Activated naive CD4-positive, alpha-beta T cell treated with anti-CD3 and anti-CD28 coated beads, Interleukin-2, amount 50 U/mL, for 24 hours (primary cell): Measurements from ENCODE around the gene HAAO.
A peak's percentile ranks its signal among the peaks of the same experiment; 100 is the strongest.
"Not testable (repeated sequence)": the region's sequence is repeated elsewhere in the genome, so short reads cannot be mapped to it uniquely, and the experiment has no call there.

Source experiments
- H3K27ac Mint-ChIP-seq: one replicate; pipeline ENCODE4 v1.8.0; 2021; ENCODE audit warnings: mild to moderate bottlenecking, mixed read lengths
- H3K27me3 Mint-ChIP-seq: one replicate; pipeline ENCODE4 v1.8.0; 2021; ENCODE audit warnings: mixed read lengths
- H3K36me3 Mint-ChIP-seq: one replicate; pipeline ENCODE4 v1.8.0; 2021; ENCODE audit warnings: mixed read lengths
- H3K4me1 Mint-ChIP-seq: one replicate; pipeline ENCODE4 v1.8.0; 2021; ENCODE audit warnings: mixed read lengths
- H3K4me3 Mint-ChIP-seq: one replicate; pipeline ENCODE4 v1.8.0; 2021; ENCODE audit warnings: mild to moderate bottlenecking, mixed read lengths
- H3K9me3 Mint-ChIP-seq: one replicate; pipeline ENCODE4 v1.8.0; 2021; ENCODE audit warnings: mixed read lengths

The HAAO gene

DNA sequence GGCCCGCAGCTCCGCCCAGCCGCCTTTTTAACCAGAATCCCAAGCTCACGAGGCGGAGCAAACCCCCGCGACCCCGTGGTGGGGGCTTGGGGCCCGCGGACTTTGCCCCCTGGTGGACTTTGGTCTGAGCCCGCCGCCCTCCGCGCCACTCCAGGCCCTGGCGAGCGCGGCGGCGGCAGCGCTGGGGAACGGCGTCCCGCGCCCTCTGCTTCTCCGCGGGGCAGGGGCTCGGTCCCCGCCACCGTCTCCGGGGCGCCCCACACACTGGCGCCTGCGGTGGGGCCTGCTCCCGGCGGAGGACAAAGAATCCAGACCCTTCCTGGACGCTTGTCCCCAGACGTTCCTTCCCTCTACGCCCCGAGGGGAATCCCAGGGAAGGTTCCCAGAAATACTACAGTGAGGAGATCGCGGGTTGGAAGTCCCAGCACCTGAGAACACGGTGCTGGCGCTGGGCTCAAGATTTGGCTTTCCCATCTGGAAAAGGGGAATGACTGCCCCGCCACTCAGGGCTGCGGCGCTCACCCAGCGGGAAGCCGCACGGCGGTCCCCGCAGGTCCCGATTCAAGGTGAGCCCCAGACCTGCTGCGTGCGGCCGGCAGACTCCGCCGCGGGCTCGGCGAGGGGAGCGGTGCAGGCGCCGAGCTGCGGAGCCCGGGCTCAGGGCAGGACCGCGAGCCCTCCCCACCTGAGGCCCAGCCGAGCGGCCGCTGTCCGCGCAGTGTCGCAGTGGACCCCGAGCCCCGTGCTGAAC, at the start of gene HAAO:
HAAO (minus strand) TSS at position 1 of the 751 bp plus-strand sequence. CDS start 47 bp downstream, outside the sequence.
- Mint-ChIP-seq H3K4me1 (peaks cover 31% of the 10 kb centered on the region), H3K27me3 (peaks cover 24% of the 10 kb centered on the region), H3K9me3 (no peaks in the 10 kb centered on the region), H3K4me3 (peak within 1 kb of the TSS; percentile 86), H3K27ac (peak within 1 kb of the TSS; percentile 84), H3K36me3 (peaks cover 2% of the 10 kb centered on the region)

DNA sequence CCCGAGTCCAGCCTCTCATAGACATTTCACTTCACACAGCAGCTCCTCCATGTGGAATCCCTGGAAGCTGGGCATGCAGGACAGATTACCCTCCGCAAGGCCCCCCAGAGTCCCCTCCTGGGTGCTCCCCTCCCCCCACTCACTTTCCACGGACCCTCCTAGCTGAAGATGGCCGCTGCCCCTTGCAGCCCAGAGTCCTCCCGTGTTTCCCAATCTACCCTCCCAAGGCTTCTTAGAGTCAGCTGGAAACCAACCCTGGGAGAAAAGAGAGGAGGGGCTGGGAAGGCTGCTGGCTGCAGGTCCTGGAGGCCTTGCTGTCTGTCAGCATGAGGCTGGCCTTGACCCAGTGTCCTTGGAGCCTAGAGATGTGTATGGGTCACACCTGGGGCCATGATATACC, 49.0 kb upstream of the HAAO start:
- no peak overlapping the region for H3K4me3 Mint-ChIP-seq
- no peaks in the 10 kb centered on the region for H3K4me1 Mint-ChIP-seq
- H3K27ac Mint-ChIP-seq = no peak overlapping the region
- no peaks in the 10 kb centered on the region for H3K9me3 Mint-ChIP-seq
- H3K27me3 Mint-ChIP-seq = no peaks in the 10 kb centered on the region
- H3K36me3 Mint-ChIP-seq = peaks cover 2% of the 10 kb centered on the region

DNA sequence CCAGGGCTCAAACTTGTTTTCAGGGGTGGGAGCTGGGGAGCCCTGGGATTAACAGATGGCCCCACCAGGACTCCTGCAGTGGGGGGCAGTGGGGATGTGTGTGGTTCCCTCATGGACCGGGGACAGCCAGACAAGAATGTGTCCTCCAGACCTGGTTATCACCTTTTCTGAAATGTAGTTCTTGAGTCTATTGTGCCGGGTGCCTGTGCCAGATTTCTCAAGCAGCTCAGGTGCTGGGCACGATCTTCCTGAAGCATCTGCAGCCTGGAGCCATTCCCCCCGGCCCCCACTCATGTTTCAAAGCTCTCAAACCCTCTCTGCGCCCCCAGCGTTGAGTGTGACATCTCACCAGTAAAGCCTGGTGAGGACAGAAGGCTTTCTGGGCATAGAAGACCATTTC, 48.4 kb upstream of the HAAO start:
- Mint-ChIP-seq H3K4me1 (no peaks in the 10 kb centered on the region), H3K36me3 (peaks cover 5% of the 10 kb centered on the region), H3K9me3 (no peaks in the 10 kb centered on the region), H3K27ac (no peak overlapping the region), H3K4me3 (no peak overlapping the region), H3K27me3 (no peaks in the 10 kb centered on the region)

DNA sequence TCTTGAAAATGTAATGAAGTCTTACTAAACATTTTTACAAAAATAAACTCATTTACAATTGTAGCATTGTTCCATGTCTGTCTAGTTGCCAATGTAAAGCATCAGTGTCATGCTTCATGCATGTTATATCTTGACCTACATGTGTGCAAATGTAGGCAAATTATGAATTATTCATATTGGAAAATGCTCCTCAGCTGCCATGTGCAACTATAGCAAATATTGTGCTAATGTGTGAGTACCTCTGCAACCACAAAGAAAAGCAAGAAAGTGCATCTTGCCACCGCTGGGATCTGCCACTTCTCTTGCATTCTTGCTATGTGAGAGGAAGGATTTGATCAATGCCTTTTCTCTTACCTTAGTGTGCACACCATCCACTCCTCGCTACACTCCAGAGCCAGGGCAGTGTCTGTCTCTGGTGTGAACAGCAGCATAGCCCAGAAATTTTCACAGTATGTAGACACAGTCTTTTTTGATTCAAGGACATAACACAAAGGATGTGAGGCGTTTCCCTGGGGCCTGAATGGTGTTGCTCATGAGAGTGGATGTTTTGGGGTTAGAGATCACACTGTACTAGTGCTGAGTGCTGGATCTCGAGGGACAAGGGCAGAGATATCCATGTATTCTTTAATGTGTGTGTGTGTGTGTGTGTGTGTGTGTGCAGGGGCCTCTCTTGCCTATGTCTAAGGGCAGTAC, 47.6 kb upstream of the HAAO start:
- Mint-ChIP-seq H3K4me3 (no peak overlapping the region), H3K9me3 (no peaks in the 10 kb centered on the region), H3K27me3 (no peaks in the 10 kb centered on the region), H3K4me1 (no peaks in the 10 kb centered on the region), H3K36me3 (peaks cover 5% of the 10 kb centered on the region), H3K27ac (no peak overlapping the region)

DNA sequence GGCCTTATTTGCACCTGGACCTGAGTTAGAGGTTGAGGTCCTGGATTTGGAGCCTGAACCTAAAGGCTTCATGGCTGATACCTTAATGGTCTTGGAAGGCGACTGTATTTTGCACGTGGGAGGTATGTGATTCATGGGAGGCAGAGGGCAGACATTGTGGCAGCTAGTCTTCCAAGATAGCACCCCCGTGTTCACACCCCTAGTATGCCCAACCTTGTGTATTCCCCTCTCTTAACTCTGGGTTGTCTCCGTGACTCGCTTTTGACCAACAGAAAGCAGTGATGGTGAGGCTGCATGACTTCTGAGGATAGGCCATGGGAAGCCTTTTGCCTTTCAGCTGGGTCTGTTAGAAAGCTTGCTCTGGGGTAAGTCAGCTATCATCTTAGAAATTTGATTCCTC, 45.8 kb upstream of the HAAO start:
- H3K4me1 Mint-ChIP-seq = no peaks in the 10 kb centered on the region
- H3K9me3 Mint-ChIP-seq = no peaks in the 10 kb centered on the region
- H3K36me3 Mint-ChIP-seq = peaks cover 5% of the 10 kb centered on the region
- H3K27me3 Mint-ChIP-seq = no peaks in the 10 kb centered on the region
- H3K27ac Mint-ChIP-seq = no peak overlapping the region
- H3K4me3 Mint-ChIP-seq = no peak overlapping the region

DNA sequence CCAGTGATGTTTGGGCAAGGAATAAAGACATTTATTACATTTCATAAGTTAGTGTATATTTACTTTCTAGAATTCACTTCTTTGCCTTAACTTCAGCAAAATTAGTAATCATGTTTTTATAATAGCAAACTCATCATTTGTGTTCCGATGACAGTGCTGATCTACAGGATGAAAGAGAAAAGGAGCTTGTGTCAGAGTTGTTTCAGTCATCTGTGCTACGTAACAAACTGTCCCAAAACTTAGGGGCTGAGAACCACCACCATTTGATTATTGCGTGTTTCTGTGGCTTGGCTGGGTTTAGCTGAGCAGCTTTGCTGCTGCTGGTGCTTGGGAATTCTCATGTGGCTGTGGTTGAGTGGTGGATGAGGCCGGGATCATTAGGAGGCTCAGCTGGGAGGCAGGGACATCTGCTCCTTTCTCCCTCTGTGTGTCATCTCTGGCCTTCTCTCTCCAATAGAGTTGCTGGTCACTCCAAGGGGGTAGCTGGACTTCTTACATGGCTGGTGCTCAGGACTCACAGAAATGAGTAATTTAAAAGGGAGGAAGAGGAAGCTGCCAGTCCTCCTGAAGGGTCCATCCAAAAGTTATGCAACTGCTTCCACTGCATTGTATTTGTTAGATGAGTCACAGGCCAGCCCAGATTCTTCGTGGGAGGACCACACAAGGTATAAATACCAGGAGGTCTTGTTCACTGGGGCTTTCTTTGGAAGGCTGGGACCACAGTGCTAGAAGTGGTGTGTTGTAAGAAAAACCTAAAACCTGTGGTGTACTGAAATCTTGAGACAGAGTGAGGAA, 43.4 kb upstream of the HAAO start:
- H3K27ac Mint-ChIP-seq = no peak overlapping the region
- H3K4me1 Mint-ChIP-seq = no peaks in the 10 kb centered on the region
- H3K9me3 Mint-ChIP-seq = no peaks in the 10 kb centered on the region
- peaks cover 5% of the 10 kb centered on the region for H3K36me3 Mint-ChIP-seq
- H3K4me3 Mint-ChIP-seq = no peak overlapping the region
- no peaks in the 10 kb centered on the region for H3K27me3 Mint-ChIP-seq

DNA sequence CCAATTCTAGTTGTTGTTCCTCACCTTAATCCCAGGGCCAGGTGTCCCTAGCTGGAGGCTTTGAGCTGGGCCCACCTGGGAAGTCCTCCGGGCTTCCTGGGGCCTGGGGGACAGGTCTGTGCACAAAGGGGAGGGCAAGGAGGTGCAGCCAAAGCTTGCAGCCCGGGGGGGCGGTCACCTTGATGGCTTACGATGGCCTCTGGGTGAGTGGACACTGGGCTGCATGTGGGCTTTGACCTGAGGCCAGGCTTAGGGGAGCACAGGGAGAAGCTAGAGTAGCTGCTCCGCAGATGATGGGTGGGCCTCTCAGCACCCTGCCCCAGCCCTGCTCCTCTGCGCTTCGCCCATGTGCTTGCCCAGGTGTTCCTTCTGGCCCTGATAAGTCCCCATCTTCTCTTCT, 41.8 kb upstream of the HAAO start:
- peaks cover 5% of the 10 kb centered on the region for H3K36me3 Mint-ChIP-seq
- H3K4me1 Mint-ChIP-seq = peaks cover under 1% of the 10 kb centered on the region
- no peak overlapping the region for H3K4me3 Mint-ChIP-seq
- no peaks in the 10 kb centered on the region for H3K9me3 Mint-ChIP-seq
- H3K27me3 Mint-ChIP-seq = no peaks in the 10 kb centered on the region
- H3K27ac Mint-ChIP-seq = no peak overlapping the region

DNA sequence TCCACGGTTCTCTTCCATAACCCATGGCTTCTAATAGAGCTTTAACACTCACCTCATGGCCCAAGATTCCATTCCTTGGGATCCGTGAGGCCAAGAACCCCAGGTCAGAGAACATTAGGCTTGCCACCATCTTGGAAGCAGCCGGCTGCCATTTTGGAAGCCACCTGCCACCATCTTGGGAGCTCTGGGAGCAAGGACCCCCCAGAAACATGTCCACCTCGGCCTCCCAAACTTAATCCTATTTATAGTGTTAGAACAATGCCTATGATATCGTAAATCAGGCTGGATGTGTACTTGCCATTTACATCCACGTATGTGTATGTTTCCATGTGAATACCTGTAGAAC, 39.9 kb upstream of the HAAO start:
- no peaks in the 10 kb centered on the region for H3K27me3 Mint-ChIP-seq
- H3K27ac Mint-ChIP-seq = no peak overlapping the region
- H3K4me3 Mint-ChIP-seq = no peak overlapping the region
- no peaks in the 10 kb centered on the region for H3K9me3 Mint-ChIP-seq
- H3K4me1 Mint-ChIP-seq = peaks cover 18% of the 10 kb centered on the region
- H3K36me3 Mint-ChIP-seq = peaks cover 3% of the 10 kb centered on the region

DNA sequence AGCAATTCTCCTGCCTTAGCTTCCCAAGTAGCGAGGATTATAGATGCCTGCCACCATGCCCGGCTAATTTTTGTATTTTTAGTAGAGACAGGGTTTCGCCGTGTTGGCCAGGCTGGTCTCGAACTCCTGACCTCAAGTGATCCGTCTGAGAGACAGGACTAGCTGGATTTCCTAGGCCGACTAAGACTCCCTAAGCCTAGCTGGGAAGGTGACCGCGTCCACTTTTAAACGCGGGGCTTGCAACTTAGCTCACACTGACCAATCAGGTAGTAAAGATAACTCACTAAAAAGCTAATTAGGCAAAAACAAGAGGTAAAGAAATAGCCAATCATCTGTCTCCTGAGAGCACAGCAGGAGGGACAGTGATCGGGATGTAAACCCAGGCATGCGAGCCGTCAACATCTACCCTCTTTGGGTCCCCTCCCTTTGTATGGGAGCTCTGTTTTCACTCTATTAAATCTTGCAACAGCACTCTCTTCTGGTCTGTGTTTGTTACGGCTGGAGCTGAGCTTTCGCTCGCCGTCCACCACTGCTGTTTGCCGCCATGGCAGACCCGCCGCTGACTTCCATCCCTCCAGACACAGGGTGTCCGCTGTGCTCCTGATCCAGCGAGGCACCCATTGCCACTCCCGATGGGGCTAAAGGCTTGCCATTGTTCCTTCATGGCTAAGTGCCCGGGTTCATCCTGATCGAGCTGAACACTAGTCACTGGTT, 39.3 kb upstream of the HAAO start:
- H3K4me3 Mint-ChIP-seq, H3K9me3 Mint-ChIP-seq, H3K27me3 Mint-ChIP-seq, H3K27ac Mint-ChIP-seq, H3K36me3 Mint-ChIP-seq: not testable (repeated sequence)
- H3K4me1 Mint-ChIP-seq = peaks cover 19% of the 10 kb centered on the region

DNA sequence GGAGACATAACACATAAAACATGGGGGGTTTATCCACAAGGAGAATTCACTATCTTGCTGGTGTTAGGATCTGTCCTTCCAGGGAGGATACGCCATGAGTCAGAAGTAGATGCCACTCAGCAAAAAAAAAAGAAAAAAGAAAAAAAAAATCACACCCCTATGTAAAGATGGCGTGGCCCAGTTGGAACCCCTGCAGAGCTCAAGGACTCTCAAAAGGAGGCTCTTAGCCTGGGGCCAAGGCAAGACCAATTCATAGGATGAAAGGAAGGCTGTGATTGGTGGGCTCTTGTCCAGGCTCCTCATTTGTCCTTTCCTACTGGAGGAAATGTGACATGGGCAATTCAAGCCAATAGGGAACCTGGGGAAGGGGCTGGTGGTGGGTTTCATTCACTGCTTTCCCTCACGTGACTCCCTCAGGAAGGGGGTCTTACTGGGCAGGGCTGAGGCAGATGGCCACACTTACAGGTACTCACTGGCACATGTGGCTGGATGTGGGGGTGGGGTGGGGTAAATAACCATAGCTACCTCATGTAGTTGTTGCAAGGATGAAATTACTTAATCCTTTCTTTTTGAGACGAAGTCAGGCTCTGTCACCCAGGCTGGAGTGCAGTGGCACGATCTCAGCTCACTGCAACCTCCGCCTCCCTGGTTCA, 38.7 kb upstream of the HAAO start:
- H3K36me3 Mint-ChIP-seq = peaks cover under 1% of the 10 kb centered on the region

DNA sequence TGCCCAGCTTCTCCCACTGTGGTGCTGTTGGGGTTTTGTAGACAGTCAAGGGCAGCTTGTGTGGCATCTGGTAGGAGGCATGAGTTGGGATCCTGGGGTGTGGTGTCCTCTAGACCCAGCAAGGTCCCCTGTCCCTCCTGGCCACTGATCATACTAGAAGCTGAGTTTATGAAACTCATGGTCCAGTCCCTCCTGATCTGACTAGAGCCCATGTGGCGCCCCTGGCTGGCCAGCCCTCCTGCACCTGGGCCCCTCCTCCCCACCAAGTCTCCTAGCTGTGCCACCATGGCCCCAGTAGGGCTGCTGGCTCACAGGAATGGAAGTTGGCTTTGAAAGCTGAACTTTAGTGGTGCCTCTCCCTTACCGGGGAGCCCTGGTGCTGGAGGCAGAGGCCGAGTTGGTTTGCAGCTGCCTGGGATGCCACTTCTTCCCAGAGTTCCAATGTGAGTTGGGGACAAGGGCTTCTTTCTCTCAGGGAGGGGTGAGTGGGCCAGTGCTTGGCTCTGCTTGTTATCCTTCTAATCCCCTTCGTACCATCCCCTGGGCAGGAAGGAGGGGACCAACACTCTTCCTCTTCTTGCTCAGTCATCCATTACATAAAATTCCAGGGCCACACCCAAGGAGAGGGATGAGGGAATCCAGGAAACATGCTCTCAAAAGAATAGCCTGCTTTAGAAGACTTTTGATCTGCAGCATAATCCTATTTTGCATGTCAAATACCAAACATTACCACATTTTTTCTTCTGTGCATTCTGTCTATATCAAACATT, 37.5 kb upstream of the HAAO start:
- H3K27ac Mint-ChIP-seq = no peak overlapping the region
- H3K27me3 Mint-ChIP-seq = no peaks in the 10 kb centered on the region
- H3K4me3 Mint-ChIP-seq = no peak overlapping the region
- H3K36me3 Mint-ChIP-seq = no peaks in the 10 kb centered on the region
- H3K4me1 Mint-ChIP-seq = peaks cover 19% of the 10 kb centered on the region
- no peaks in the 10 kb centered on the region for H3K9me3 Mint-ChIP-seq

More for the DNA sequence above, 38.7 kb upstream of the HAAO start:
- Mint-ChIP-seq H3K27me3 (no peaks in the 10 kb centered on the region), H3K4me3 (no peak overlapping the region), H3K4me1 (peaks cover 19% of the 10 kb centered on the region), H3K27ac (no peak overlapping the region), H3K9me3 (no peaks in the 10 kb centered on the region)

DNA sequence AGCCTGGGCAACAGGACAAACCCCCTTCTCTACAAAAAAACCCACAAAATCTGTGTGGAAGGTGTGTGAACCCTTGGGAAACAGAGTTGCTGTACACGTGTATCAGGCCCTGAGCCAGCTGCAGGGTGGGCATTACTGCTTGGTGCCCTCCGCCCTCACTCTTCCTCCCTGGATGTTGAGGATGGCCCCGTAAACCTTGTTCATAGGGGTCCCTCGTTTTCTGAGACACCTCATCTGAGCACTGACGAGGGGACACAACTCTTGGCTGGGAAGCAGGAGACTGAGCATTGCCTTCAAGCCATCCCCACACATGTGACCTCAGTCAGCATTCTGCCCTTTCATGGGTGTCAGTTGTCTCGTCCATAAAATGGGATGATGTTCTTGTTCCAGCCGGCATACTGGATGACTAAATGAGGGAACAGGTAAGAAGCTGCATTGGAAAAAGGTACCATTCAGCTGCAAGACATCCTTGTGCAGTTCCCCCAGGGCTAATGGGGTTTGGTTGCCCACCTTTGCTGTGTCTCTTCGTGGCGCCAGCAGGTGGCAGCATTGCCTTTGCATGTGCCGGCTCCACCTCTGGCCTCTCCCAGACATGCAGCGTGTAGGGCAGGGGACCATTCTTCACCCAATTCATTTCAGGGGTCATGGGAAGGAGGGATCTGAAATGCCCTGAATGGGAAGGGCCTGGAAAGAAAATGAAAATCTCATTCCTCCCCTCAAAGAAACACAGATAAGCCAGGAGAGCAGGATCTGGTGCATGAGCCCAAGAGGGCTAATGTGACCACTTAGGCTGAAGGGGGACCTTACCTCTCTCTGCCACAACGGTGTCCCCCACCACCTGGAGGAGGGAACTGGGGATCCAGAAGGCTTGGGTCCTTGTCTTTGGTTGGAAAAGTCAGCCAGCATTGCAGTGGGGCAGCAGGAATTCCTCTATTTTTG, 36.4 kb upstream of the HAAO start:
- peaks cover 19% of the 10 kb centered on the region for H3K4me1 Mint-ChIP-seq
- H3K4me3 Mint-ChIP-seq = no peak overlapping the region
- no peaks in the 10 kb centered on the region for H3K27me3 Mint-ChIP-seq
- H3K36me3 Mint-ChIP-seq = no peaks in the 10 kb centered on the region
- H3K9me3 Mint-ChIP-seq = no peaks in the 10 kb centered on the region
- H3K27ac Mint-ChIP-seq = no peak overlapping the region

DNA sequence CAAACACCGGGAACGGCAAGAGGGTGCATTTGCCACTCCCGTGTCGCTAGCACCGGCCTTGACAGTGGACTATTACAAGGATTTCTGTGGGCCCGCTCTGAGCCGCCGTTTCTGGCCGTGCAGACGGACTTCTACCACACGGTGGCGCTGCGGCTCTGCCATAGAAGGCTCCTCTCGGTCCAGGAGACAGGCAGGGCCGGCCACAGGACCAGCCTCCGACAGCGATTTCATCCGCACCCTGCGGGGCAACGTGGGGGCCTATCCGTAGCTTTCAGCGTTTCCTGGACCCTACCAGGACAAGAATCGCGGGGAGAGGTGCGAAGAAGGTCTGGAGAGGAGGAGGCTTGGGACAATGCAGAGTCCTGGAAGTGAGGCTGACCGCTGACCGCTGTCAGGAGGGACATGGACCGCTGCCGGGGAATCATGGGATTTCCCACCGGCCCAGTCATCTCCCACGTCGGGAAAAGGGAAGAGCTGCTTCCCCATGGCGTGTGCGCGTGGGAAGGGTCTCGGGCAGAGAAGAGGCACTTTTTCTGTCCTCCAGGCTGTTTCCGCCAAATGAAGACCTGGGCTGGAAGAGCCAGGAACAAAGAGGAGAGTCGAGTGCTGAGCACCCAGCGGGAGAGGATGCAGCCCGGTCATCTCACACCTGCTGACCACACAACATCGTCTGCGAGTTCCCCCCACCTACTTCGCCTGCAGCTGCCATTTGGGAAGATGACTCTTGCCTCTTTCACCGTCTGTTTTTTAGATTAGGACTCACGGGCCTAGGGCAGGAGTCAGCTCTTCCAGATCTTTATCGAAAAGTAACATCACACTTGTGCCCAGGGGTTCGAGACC, 35.5 kb upstream of the HAAO start:
- Mint-ChIP-seq H3K27ac (no peak overlapping the region), H3K36me3 (no peaks in the 10 kb centered on the region), H3K4me1 (peaks cover 19% of the 10 kb centered on the region), H3K27me3 (no peaks in the 10 kb centered on the region), H3K9me3 (no peaks in the 10 kb centered on the region), H3K4me3 (peak overlapping the region; percentile 66)
